GM12878 (cell line): Measurements from ENCODE around the gene P3H2. TPM values are rescaled to one million over a fixed set of nuclear protein-coding genes. Genes with fewer than 3 reads are reported as not detected.

Experiments
- ATF2 ChIP-seq: IDR thresholded peaks from 2 replicates; pipeline ENCODE4 v1.6.1; 2012; ENCODE audit warnings: low read length, inconsistent platforms
- CREM ChIP-seq: IDR thresholded peaks from 2 replicates; pipeline ENCODE4 v1.6.1; 2014; ENCODE audit warnings: antibody characterized with exemption, low read depth
- EED ChIP-seq: sonication (generic); IDR thresholded peaks from 2 replicates; pipeline ENCODE4 v1.6.1; 2016; ENCODE audit warnings: antibody characterized with exemption, low read depth
- ELK1 ChIP-seq: IDR thresholded peaks from 2 replicates; pipeline ENCODE4 v1.6.1; 2012; ENCODE audit warnings: low read depth, low read length, improper control_type of control experiment
- ESRRA ChIP-seq: IDR thresholded peaks from 2 replicates; pipeline ENCODE4 v1.6.1; 2012; ENCODE audit warnings: mild to moderate bottlenecking, low read length, improper control_type of control experiment
- ETV6 ChIP-seq, 2 experiments: fragments of 450-650 bp in 1 of 2; IDR thresholded peaks in 1 of 2; conservative IDR thresholded peaks in 1 of 2; 2 replicates each; pipeline ENCODE4 v1.6.1; 2014; ENCODE audit warnings: antibody characterized with exemption in 1 of 2, borderline replicate concordance in 1 of 2, low read depth in 1 of 2, mild to moderate bottlenecking in 1 of 2, moderate library complexity in 1 of 2
- GATAD2B ChIP-seq: fragments of 450-650 bp; conservative IDR thresholded peaks from 2 replicates; pipeline ENCODE4 v1.6.1; 2017; ENCODE audit warnings: low read depth, mild to moderate bottlenecking, moderate library complexity
- IKZF1 ChIP-seq: fragments of 450-650 bp; conservative IDR thresholded peaks from 2 replicates; pipeline ENCODE4 v1.6.1; 2017; ENCODE audit warnings: antibody characterized with exemption, mild to moderate bottlenecking
- IKZF2 ChIP-seq, 2 experiments: fragments of 450-650 bp; IDR thresholded peaks; 2 replicates each; pipeline ENCODE4 v1.6.1; 2017; ENCODE audit warnings: mild to moderate bottlenecking in 2 of 2, moderate library complexity in 2 of 2
- KAT2A ChIP-seq: conservative IDR thresholded peaks from 2 replicates; pipeline ENCODE4 v1.6.1; 2011; ENCODE audit warnings: low read depth, low read length; ENCODE audit not compliant: control insufficient read depth
- KLF5 ChIP-seq: fragments of 450-650 bp; IDR thresholded peaks from 2 replicates; pipeline ENCODE4 v1.6.1; 2014; ENCODE audit warnings: mild to moderate bottlenecking; ENCODE audit not compliant: partially characterized antibody
- MTA2 ChIP-seq: fragments of 450-650 bp; IDR thresholded peaks from 2 replicates; pipeline ENCODE4 v1.6.1; 2016; ENCODE audit warnings: low read depth, mild to moderate bottlenecking, moderate library complexity
- MXI1 ChIP-seq: fragments of 150-350 bp; IDR thresholded peaks from 2 replicates; pipeline ENCODE4 v1.6.1; 2011; ENCODE audit warnings: low read depth, mild to moderate bottlenecking, inconsistent platforms, low read length, improper control_type of control experiment
- NBN ChIP-seq: fragments of 450-650 bp; IDR thresholded peaks from 2 replicates; pipeline ENCODE4 v1.6.1; 2016
- NFIC ChIP-seq: IDR thresholded peaks from 2 replicates; pipeline ENCODE4 v1.6.1; 2012; ENCODE audit warnings: low read depth, mild to moderate bottlenecking, inconsistent platforms, low read length, moderate library complexity
- NFYB ChIP-seq: IDR thresholded peaks from 2 replicates; pipeline ENCODE4 v1.6.1; 2011; ENCODE audit warnings: low read depth, mild to moderate bottlenecking, low read length, improper control_type of control experiment, moderate library complexity; ENCODE audit not compliant: insufficient read depth
- PML ChIP-seq: IDR thresholded peaks from 2 replicates; pipeline ENCODE4 v1.6.1; 2012; ENCODE audit warnings: low read length, inconsistent platforms
- POLR2AphosphoS2 ChIP-seq: IDR thresholded peaks from 2 replicates; pipeline ENCODE4 v1.6.1; 2011; ENCODE audit warnings: low read depth, mild to moderate bottlenecking, low read length, improper control_type of control experiment, moderate library complexity
- POLR2AphosphoS5 ChIP-seq: IDR thresholded peaks from 2 replicates; pipeline ENCODE4 v1.6.1; 2011; ENCODE audit warnings: mild to moderate bottlenecking, low read length, inconsistent platforms
- RAD21 ChIP-seq: IDR thresholded peaks from 2 replicates; pipeline ENCODE4 v1.6.1; 2011; ENCODE audit warnings: mild to moderate bottlenecking, low read depth, low read length, moderate library complexity; ENCODE audit not compliant: insufficient read depth
- RELA ChIP-seq: fragments of 450-650 bp; IDR thresholded peaks from 2 replicates; pipeline ENCODE4 v1.8.0; 2014; ENCODE audit warnings: borderline replicate concordance; ENCODE audit not compliant: partially characterized antibody
- RELB ChIP-seq: fragments of 450-650 bp; IDR thresholded peaks from 2 replicates; pipeline ENCODE4 v1.6.1; 2017; ENCODE audit warnings: low read depth, mild to moderate bottlenecking, moderate library complexity
- SIN3A ChIP-seq: IDR thresholded peaks from 2 replicates; pipeline ENCODE4 v1.6.1; 2012; ENCODE audit warnings: low read depth, low read length, improper control_type of control experiment
- SPI1 ChIP-seq: IDR thresholded peaks from 2 replicates; pipeline ENCODE4 v1.6.1; 2011; ENCODE audit warnings: low read depth, mild to moderate bottlenecking, low read length, moderate library complexity, borderline replicate concordance; ENCODE audit not compliant: insufficient read depth
- STAT1 ChIP-seq: fragments of 450-650 bp; conservative IDR thresholded peaks from 2 replicates; pipeline ENCODE4 v1.6.1; 2014; ENCODE audit warnings: antibody characterized with exemption, mild to moderate bottlenecking
- YBX1 ChIP-seq: fragments of 450-650 bp; IDR thresholded peaks from 2 replicates; pipeline ENCODE4 v1.6.1; 2016; ENCODE audit warnings: antibody characterized with exemption
- YY1 ChIP-seq: IDR thresholded peaks from 2 replicates; pipeline ENCODE4 v1.6.1; 2011; ENCODE audit warnings: low read depth, mild to moderate bottlenecking, low read length
- ZBED1 ChIP-seq: IDR thresholded peaks from 2 replicates; pipeline ENCODE4 v1.6.1; 2016; ENCODE audit warnings: borderline replicate concordance
- ZNF622 ChIP-seq: fragments of 450-650 bp; IDR thresholded peaks from 2 replicates; pipeline ENCODE4 v1.6.1; 2017; ENCODE audit warnings: mild to moderate bottlenecking, inconsistent platforms
- polyA plus RNA-seq, 11 experiments: library from polyadenylated mRNA; depleted of rRNA in 4 of 11; unstranded in 6 of 11; stranded (reverse) in 5 of 11; fragments of >200 nt; fragmentation: Nextera tagmentation in 4 of 11; fragmentation: Illumina TruSeq in 1 of 11; extraction: Ambion mirVana in 4 of 11; extraction: Trizol in 1 of 11; gene quantifications; 1 replicate in 1 of 11; 2 replicates in 10 of 11; pipeline versions ENCODE4 v1.2.1 to v1.2.3, GENCODE V29; 2011 to 2016; ENCODE audit warnings: inconsistent platforms in 2 of 11, missing spikeins in 2 of 11, low read depth in 1 of 11
- total RNA-seq, 4 experiments: library from RNA; depleted of rRNA in 3 of 4; stranded (reverse); fragments of >200 nt in 3 of 4; fragmentation: Illumina TruSeq in 1 of 4; extraction: Trizol in 1 of 4; gene quantifications; 2 replicates each; pipeline versions ENCODE4 v1.2.1 to v1.2.3, GENCODE V29; 2013 to 2021

P3H2 gene
- total and polyA plus RNA-seq, 10 of the 15 experiments (the other 5 are each of a cell fraction or from before 2014, with no cell fraction given), result 27.0 to 97.6 (median 83.2) TPM

GRCh38 chr3:190119461-190120268 is 1.0 kb downstream of the P3H2 start (continued):
- TF ChIP-seq POLR2AphosphoS2 (no peak), KAT2A (no peak), KLF5 (no peak), ZBED1 (peak; percentile 47; the same call in 1 of the 2 replicates), NBN (0 out of 2 replicates have a peak, but pooled peaks have one; percentile 46), EED (peak; percentile 53; the same call in 1 of the 2 replicates), YY1 (no peak), PML (0 out of 2 replicates have a peak, but pooled peaks have one; percentile 43), RAD21 (0 out of 2 replicates have a peak, but pooled peaks have one; percentile 1), POLR2AphosphoS5 (no peak), SPI1 (peak; percentile 88), NFYB (no peak), RELA (no peak), NFIC (peak; percentile 69; the same call in 1 of the 2 replicates), STAT1 (no peak), YBX1 (no peak), RELB (peak; percentile 65; the same call in 1 of the 2 replicates), ETV6 (conservative IDR thresholded peaks at IDR 0.05 in 1 of 2, IDR thresholded peaks at IDR 0.05 in 1 of 2; ENCODE audit: borderline replicate concordance in 1 of 2, low read depth in 1 of 2) (peak in 1 of 2 experiments; percentile 58; a peak in 1 of 4 replicates), SIN3A (no peak), ELK1 (no peak), MXI1 (no peak), IKZF1 (peak; percentile 52), MTA2 (peak; percentile 68; the same call in 1 of the 2 replicates), ATF2 (0 out of 2 replicates have a peak, but pooled peaks have one; percentile 24), ZNF622 (no peak), GATAD2B (no peak), ESRRA (no peak), CREM (0 out of 2 replicates have a peak, but pooled peaks have one; percentile 40), IKZF2 (IDR thresholded peaks at IDR 0.05) (peak; percentile 91 to 94)
